Muscle of leg (tissue), 11 donors: ENCODE data around the gene RPH3AL. TPM values are rescaled to one million over a fixed set of nuclear protein-coding genes. Genes with fewer than 3 reads are reported as not detected.

Experiments
- DNase-seq: peaks from one replicate; pipeline ENCODE4 v3.0.0; 2013
- H3K27ac ChIP-seq: one replicate; pipeline ENCODE4 v1.5.1; 2013; ENCODE audit warnings: mild to moderate bottlenecking, low read length, control low read depth
- H3K27me3 ChIP-seq: one replicate; pipeline ENCODE4 v1.6.1; 2013; ENCODE audit warnings: low read length; ENCODE audit not compliant: control insufficient read depth, insufficient read depth
- H3K36me3 ChIP-seq: one replicate; pipeline ENCODE4 v1.6.1; 2013; ENCODE audit warnings: low read length; ENCODE audit not compliant: control insufficient read depth, insufficient read depth
- H3K4me1 ChIP-seq: one replicate; pipeline ENCODE4 v1.6.1; 2013; ENCODE audit warnings: low read length; ENCODE audit not compliant: control insufficient read depth, insufficient read depth
- H3K4me3 ChIP-seq: one replicate; pipeline ENCODE4 v1.5.1; 2013; ENCODE audit warnings: low read length, control low read depth
- H3K9me3 ChIP-seq: replicated peaks from 2 replicates; pipeline ENCODE4 v1.6.1; 2013; ENCODE audit warnings: low read depth, low read length; ENCODE audit not compliant: control insufficient read depth
- WGBS: methylation state at CpG from one replicate; pipeline ENCODE4 v1.1.5; 2013; ENCODE audit warnings: missing lambda C conversion rate; ENCODE audit not compliant: insufficient coverage; 5-methylcytosine and 5-hydroxymethylcytosine counted together
- polyA plus RNA-seq, 8 donors: library from polyadenylated mRNA; unstranded; fragments of 120-200 nt; gene quantifications; one replicate each; pipeline versions ENCODE4 v1.2.1 to v1.2.3, GENCODE V29; 2013; ENCODE audit warnings: inconsistent platforms in 1 of 8, low replicate concordance in 1 of 8; ENCODE audit not compliant: insufficient read length in 8 of 8, insufficient read depth in 1 of 8
- total RNA-seq: library from RNA; stranded (reverse); fragments of 120-200 nt; gene quantifications from one replicate; pipeline ENCODE4 v1.2.4, GENCODE V29; 2013

Gene RPH3AL
- total and polyA plus RNA-seq, 9 donors, result 3.0 to 6.1 (median 4.8) TPM

DNA sequence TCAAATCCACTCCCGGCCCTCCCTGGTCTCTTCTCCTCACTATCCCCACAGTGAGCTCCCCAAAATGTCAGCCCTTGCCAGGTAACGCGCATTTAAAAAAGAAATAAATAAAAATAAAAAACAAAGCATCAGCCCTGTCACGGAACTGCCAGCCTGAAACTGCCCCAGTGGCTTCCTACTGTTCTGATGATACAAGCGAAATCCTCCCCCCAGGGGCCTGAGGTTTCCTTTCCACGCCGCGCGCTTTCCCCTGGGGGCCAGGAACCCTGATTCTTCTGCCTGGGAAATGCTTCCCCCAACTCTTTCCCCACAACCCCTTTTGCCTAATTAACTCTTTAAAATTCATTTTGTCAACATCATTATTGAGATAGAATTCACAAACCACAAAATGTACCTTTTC, 12.2 kb upstream of the RPH3AL start:
- Histone ChIP-seq H3K4me1 (no peaks in the 10 kb centered on the region), H3K27ac (no peak overlapping the region), H3K36me3 (no peaks in the 10 kb centered on the region), H3K27me3 (no peaks in the 10 kb centered on the region), H3K9me3 (peaks cover 2% of the 10 kb centered on the region), H3K4me3 (no peak overlapping the region)
- no peak for DNase-seq
- 58% methylated on average over 6 of the region's 9 CpGs for WGBS

DNA sequence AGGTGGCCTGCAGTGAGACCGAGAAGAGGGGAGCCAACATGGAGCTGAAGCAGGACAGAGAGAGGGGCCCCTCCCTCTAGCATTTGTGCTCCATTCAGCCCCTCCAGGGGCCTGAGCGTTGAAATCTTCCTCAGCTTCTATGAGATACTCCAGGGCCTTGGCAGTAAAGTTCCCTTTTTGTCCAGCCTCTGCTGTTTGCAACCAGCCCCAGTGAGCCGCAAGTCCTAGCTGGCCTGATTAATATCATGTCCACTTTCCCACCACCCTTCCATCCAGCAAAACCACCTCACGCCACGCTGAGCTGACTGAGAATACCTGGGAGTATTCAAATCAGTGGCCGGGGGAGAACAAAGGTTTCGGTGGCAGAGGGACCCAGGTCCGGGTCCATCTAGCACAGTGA, 11.7 kb upstream of the RPH3AL start:
- H3K27ac ChIP-seq, result no peak overlapping the region
- H3K4me1 ChIP-seq, result no peaks in the 10 kb centered on the region
- H3K9me3 ChIP-seq, result peaks cover 2% of the 10 kb centered on the region
- H3K36me3 ChIP-seq, result no peaks in the 10 kb centered on the region
- no peak for DNase-seq
- H3K27me3 ChIP-seq, result no peaks in the 10 kb centered on the region
- WGBS, result 64% methylated on average over 8 of the region's 8 CpGs
- no peak overlapping the region for H3K4me3 ChIP-seq

DNA sequence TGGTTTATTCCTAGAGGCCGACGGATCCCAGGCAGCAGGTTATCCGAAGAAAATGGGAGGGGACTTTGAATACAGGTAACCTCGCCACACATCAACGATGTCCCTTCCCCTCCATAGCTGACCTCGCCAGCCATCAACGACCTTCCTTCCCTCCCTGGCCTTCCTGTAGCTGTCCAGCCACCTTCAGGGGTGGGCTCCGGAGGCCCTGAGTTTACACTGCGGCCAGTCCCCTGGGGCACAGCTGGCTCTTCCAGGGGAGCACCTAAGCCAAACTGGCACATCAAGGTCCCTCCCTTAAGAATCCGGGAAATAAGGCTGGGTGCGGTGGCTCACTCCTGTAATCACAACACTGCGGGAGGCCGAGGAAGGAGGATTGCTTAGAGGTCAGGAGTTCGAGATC, 10.1 kb upstream of the RPH3AL start:
- DNase-seq, result no peak
- H3K4me1 ChIP-seq, result no peaks in the 10 kb centered on the region
- 95% methylated on average over 9 of the region's 14 CpGs for WGBS

DNA sequence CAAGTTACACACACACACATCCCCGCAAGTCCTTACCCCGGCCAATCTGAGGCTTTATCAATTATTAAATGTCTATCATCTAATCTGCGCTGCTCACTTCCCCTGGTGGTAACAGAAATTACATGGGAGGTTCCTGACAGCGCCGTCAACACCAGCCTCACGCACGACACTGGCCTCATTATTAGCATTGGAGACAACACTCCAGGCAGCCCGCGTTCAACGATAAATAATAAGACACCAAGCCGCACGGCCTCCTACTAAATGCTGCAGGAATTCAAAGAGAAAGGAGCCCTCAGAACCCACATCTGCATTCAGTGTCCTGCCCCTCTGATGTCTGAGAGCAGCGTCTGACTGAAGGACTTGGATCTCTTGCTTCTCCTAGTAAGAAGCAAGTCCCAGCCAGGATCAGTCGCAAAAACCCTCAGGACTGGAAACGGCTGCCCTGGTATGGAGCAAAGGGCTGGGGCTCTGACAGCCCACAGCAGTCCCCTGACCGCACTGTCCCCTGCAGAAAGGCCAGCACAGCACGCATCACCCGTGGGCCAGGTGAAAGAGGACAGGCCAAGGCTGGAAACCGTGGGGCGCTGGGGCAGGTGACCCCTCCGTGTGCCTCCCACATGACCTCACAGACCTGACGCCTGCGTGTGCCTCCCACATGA, 7.6 kb upstream of the RPH3AL start:
- Histone ChIP-seq H3K4me1 (no peaks in the 10 kb centered on the region), H3K27ac (no peak overlapping the region), H3K27me3 (peaks cover 2% of the 10 kb centered on the region), H3K36me3 (no peaks in the 10 kb centered on the region), H3K9me3 (no peaks in the 10 kb centered on the region), H3K4me3 (no peak overlapping the region)
- DNase-seq, result no peak
- 69% methylated on average over 21 of the region's 23 CpGs for WGBS

More for the DNA sequence above, 10.1 kb upstream of the RPH3AL start:
- Histone ChIP-seq H3K27ac (no peak overlapping the region), H3K9me3 (no peaks in the 10 kb centered on the region), H3K27me3 (no peaks in the 10 kb centered on the region), H3K36me3 (no peaks in the 10 kb centered on the region), H3K4me3 (no peak overlapping the region)

DNA sequence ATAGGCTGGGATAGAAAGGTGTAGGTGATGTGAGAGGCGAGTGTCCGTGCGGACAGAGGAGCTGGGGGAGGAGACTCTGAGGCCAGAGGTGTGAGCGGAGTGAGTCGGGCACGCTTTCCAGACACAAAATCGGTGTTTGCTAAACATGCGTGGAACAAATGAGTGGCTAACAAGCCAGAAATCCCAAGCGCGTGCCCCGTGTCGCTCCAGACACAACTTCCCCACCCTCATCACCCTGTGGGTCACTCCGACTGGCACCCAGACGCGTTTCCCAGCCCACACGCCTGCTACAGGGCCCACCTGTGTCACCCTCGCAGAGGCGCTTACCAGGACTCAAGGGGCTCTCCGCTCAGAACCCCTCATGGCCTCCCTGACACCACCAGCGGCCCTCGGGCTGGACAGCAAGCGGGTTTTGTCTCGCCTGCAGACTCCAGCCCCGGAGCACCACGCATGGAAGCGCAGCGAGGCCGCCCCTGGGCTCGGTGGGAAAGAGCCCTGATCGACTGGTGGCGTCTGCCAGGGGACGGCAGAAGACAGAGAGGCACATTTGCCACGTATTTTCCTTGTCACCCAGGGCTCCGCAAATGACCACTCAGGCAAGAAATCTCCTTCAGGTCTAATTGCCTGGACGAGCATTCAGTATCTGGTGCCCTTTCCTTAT, 6.0 kb upstream of the RPH3AL start:
- WGBS, result 88% methylated on average over 35 of the region's 35 CpGs
- Histone ChIP-seq H3K36me3 (no peaks in the 10 kb centered on the region), H3K27me3 (peaks cover 2% of the 10 kb centered on the region), H3K27ac (no peak overlapping the region), H3K4me1 (peaks cover 1% of the 10 kb centered on the region), H3K4me3 (no peak overlapping the region), H3K9me3 (no peaks in the 10 kb centered on the region)
- DNase-seq, result no peak

DNA sequence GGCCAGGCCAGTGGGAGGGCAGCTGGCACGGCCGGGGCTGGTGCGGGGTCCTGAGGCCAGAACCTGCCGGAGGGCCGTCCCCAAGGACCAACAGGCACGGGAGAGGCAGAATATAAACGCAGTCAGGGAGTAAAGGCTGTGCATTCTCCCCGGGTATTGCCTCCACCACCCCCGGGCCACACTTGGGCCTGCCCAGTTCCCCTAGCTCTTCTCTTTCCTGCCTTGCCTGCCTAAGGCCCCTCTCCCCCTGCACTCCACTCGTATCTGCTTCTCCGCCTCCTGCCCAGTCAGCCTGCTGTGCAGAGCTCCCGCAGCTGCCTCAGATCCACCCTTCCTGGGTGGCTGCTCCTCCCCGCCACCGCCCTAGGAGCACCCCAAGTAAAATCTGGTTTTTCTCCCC, 5.0 kb upstream of the RPH3AL start:
- Histone ChIP-seq H3K36me3 (no peaks in the 10 kb centered on the region), H3K9me3 (no peaks in the 10 kb centered on the region), H3K27me3 (peaks cover 2% of the 10 kb centered on the region), H3K4me1 (peaks cover 11% of the 10 kb centered on the region), H3K4me3 (no peak overlapping the region), H3K27ac (no peak overlapping the region)
- no peak for DNase-seq
- 38% methylated on average over 14 of the region's 14 CpGs for WGBS

DNA sequence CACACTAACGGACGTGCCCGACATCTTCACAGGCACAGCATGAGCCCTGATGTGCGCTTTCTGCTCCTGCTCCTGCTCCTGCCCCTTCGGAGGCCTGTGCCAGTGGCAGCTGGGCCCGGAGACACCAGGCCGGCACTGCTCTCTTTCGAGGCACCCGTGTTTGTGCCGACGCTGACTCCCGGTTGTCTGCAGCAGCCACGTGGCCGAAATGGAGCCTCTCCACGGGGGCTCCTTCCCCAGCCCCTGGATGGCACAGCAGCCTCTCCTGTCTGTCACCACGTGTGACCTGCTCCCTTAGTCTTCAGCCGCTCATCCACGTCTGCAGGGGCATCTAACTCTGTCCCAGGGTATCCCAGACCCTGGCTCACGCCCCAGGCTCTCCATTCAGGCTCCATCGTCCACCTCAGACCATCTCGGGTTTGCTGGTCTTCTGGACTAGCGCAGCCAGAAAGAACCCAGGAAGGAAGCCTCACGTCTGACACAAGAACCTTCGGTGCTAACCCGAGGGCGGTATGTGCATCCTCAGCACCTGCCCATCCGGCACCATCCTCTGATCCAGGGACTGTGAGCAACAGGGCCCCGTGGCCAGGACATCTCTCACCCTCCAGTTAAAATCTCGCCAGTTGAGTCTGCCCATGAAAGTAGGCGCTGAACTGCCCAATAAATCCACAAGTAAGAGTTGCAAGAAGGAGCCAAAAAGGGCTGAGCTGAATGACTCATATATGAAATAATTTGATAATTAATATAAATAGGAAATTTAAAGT, 4.2 kb upstream of the RPH3AL start:
- H3K4me3 ChIP-seq, result no peak overlapping the region
- no peaks in the 10 kb centered on the region for H3K9me3 ChIP-seq
- WGBS, result 91% methylated on average over 27 of the region's 30 CpGs
- no peaks in the 10 kb centered on the region for H3K36me3 ChIP-seq
- H3K27ac ChIP-seq, result no peak overlapping the region
- no peak for DNase-seq
- peaks cover 2% of the 10 kb centered on the region for H3K27me3 ChIP-seq
- H3K4me1 ChIP-seq, result peaks cover 19% of the 10 kb centered on the region

DNA sequence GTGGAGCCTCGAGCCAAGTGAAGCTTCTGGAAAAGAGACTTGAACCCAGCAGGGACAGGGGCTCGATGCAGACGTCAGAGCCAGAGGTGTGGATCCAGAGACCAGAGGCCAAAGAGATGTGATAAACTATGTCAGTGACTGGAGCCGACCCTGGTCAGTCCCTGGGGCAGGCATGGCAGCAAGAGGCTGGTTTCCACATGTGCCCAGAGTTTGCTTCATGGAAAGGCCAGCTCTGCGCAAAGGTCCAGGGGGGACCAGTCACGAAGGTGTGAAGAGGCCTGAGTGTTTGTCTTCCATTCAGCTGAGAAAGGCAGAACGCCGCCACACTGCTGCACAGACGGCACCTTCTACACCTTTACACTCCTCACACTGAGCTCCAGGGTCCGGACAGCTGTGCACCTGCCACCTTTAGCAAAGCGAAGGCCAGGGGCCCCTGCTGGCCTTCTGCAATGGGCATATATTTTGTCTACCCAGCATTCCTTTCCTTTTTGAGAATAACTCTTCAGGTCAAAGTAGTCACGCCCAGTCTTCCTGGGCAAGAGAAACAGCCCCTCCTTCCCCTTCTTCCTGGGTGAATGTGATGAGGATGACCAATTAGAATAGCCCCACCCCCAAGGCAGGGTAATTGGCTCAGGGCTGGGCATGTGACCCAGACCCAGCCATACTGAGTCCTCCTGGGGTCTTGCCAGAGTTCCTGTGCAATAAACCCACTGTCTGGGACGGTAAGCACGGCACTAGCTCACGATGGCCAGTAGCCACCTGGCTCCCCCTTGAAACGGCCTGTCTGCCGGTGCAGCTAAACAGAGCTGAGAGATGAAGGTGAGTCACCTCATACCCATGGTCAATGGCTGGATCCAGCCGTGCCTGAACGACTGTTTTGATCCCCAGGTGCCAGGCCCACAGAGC, 2.3 kb upstream of the RPH3AL start:
- no peak overlapping the region for H3K4me3 ChIP-seq
- H3K36me3 ChIP-seq, result no peaks in the 10 kb centered on the region
- peaks cover 2% of the 10 kb centered on the region for H3K27me3 ChIP-seq
- no peak for DNase-seq
- no peak overlapping the region for H3K27ac ChIP-seq
- no peaks in the 10 kb centered on the region for H3K9me3 ChIP-seq
- H3K4me1 ChIP-seq, result peaks cover 36% of the 10 kb centered on the region
- 62% methylated on average over 14 of the region's 19 CpGs for WGBS

DNA sequence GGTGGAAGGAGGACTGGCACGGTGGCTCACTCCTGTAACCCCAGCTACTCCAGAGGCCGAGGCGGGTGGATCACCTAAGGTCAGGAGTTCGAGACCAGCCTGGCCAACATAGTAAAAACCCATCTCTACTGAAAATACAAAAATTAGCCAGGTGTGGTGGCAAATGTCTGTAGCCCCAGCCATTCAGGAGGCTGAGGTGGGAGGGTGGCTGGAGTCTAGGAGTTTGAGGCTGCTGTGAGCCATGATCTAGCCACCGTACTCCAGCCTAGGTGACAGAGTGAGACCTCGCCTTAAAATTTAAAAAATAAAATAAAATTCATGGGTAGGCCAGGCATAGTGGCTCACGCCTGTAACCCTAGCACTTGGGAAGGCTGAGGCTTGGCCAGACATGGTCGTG, 1.2 kb upstream of the RPH3AL start:
- Histone ChIP-seq H3K36me3 (no peaks in the 10 kb centered on the region), H3K9me3 (no peaks in the 10 kb centered on the region), H3K27me3 (peaks cover 2% of the 10 kb centered on the region), H3K4me3 (no peak overlapping the region), H3K4me1 (peaks cover 42% of the 10 kb centered on the region), H3K27ac (no peak overlapping the region)
- WGBS, result 97% methylated on average over 2 of the region's 8 CpGs
- no peak for DNase-seq
